NCI-H1417 treated with DMSO at 0.1 percent for 48 hours (cell line): Measurements from ENCODE around the gene RBL1.
"Not testable (repeated sequence)": the region's sequence is repeated elsewhere in the genome, so short reads cannot be mapped to it uniquely, and the experiment has no call there.

Experiments
- DNase-seq: peaks from one replicate; lab custom pipeline; 2025; lab: John Stamatoyannopoulos, UW

Gene RBL1

GRCh38 chr20:37075932-37076685 lies 19.7 kb downstream of the RBL1 start:
- no peak for DNase-seq

GRCh38 chr20:37072293-37073196 lies 23.3 kb downstream of the RBL1 start:
- DNase-seq = no peak

GRCh38 chr20:37071481-37071911 lies 24.3 kb downstream of the RBL1 start:
- no peak for DNase-seq

- DNase-seq = not testable (repeated sequence)
Observed at GRCh38 chr20:37069563-37069962, 26.2 kb downstream of the RBL1 start.

- no peak for DNase-seq
Observed at GRCh38 chr20:37066168-37066567, 29.6 kb downstream of the RBL1 start.

- DNase-seq = no peak
Observed at GRCh38 chr20:37055276-37055675, 40.5 kb downstream of the RBL1 start.

- no peak for DNase-seq
Observed at GRCh38 chr20:37053230-37053950, 42.4 kb downstream of the RBL1 start.

GRCh38 chr20:37042986-37043972 lies 52.5 kb downstream of the RBL1 start:
- DNase-seq = no peak

GRCh38 chr20:37039366-37039765 lies 56.4 kb downstream of the RBL1 start:
- not testable (repeated sequence) for DNase-seq

GRCh38 chr20:37032077-37032476 lies 63.7 kb downstream of the RBL1 start:
- DNase-seq = no peak

- no peak for DNase-seq
Observed at GRCh38 chr20:37020636-37021035, 75.2 kb downstream of the RBL1 start.

GRCh38 chr20:37012631-37013030 lies 83.2 kb downstream of the RBL1 start:
- DNase-seq = not testable (repeated sequence)

- DNase-seq = not testable (repeated sequence)
Observed at GRCh38 chr20:37011858-37012257, 83.9 kb downstream of the RBL1 start.

GRCh38 chr20:37011147-37011546 lies 84.7 kb downstream of the RBL1 start:
- DNase-seq = no peak

- DNase-seq = no peak
Observed at GRCh38 chr20:37007898-37008649, 87.7 kb downstream of the RBL1 start.

GRCh38 chr20:37005062-37005942 lies 90.5 kb downstream of the RBL1 start:
- not testable (repeated sequence) for DNase-seq

- DNase-seq = not testable (repeated sequence)
Observed at GRCh38 chr20:37001634-37002033, 94.2 kb downstream of the RBL1 start.

- not testable (repeated sequence) for DNase-seq
Observed at GRCh38 chr20:37000171-37000570, 95.6 kb downstream of the RBL1 start.

- no peak for DNase-seq
Observed at GRCh38 chr20:36998652-36999051, 97.1 kb downstream of the RBL1 start.
